OCI-LY7 (cell line): Measurements from ENCODE around the gene RNASEH1. TPM values are rescaled to one million over a fixed set of nuclear protein-coding genes. Genes with fewer than 3 reads are reported as not detected.

ENCODE experiments used
- BruUV-seq: library from RNA; stranded (reverse); fragments of 400-500 nt; replicated peaks from 2 replicates; lab custom pipeline; 2021; lab: Mats Ljungman, UMichigan
- CTCF ChIA-PET: fragments of 300-600 bp; sonication (Branson Sonifier 250); formaldehyde crosslinking; loops from one replicate; lab custom pipeline; 2022; ENCODE audit warnings: antibody characterized with exemption; ENCODE audit not compliant: unreplicated experiment; lab: Charles Lee
- POLR2A ChIA-PET: fragments of 300-600 bp; sonication (Branson Sonifier 250); formaldehyde crosslinking; loops from one replicate; lab custom pipeline; 2022; ENCODE audit warnings: antibody characterized with exemption; lab: Charles Lee
- DNase-seq: peaks from one replicate; pipeline ENCODE4 v3.0.0-alpha.2; 2015; ENCODE audit warnings: low spot score
- H2AFZ ChIP-seq: fragments of 200-600 bp; sonication (generic), shearing (Covaris generic); 2 replicates; pipeline ENCODE4 v1.6.1; 2014; ENCODE audit warnings: mild to moderate bottlenecking, antibody characterized with exemption, low read length, moderate library complexity
- H3K27ac ChIP-seq: fragments of 200-600 bp; sonication (generic); 2 replicates; pipeline ENCODE4 v1.5.1; 2014; ENCODE audit warnings: mixed run types, low read depth, mild to moderate bottlenecking, moderate library complexity, low read length, inconsistent platforms; ENCODE audit not compliant: poor library complexity, severe bottlenecking
- H3K36me3 ChIP-seq: fragments of 200-600 bp; sonication (generic); 2 replicates; pipeline ENCODE4 v1.6.1; 2014; ENCODE audit warnings: mild to moderate bottlenecking, antibody characterized with exemption, low read length, moderate library complexity, mixed read lengths; ENCODE audit not compliant: insufficient read depth
- H3K4me1 ChIP-seq: fragments of 200-600 bp; sonication (generic); 2 replicates; pipeline ENCODE4 v1.5.1; 2014; ENCODE audit warnings: mild to moderate bottlenecking, low read length; ENCODE audit not compliant: insufficient read depth, poor library complexity, severe bottlenecking
- H3K4me2 ChIP-seq: fragments of 200-600 bp; sonication (generic); 2 replicates; pipeline ENCODE4 v1.6.1; 2014; ENCODE audit warnings: mild to moderate bottlenecking, low read length
- H3K4me3 ChIP-seq: fragments of 200-600 bp; sonication (generic); 2 replicates; pipeline ENCODE4 v1.5.1; 2014; ENCODE audit warnings: mild to moderate bottlenecking, low read depth, low read length; ENCODE audit not compliant: poor library complexity, severe bottlenecking
- H3K79me2 ChIP-seq: fragments of 200-600 bp; sonication (generic); 2 replicates; pipeline ENCODE4 v1.6.1; 2016; ENCODE audit warnings: low read depth, mild to moderate bottlenecking, low read length, moderate library complexity, mixed read lengths; ENCODE audit not compliant: insufficient read depth
- H3K9me2 ChIP-seq: fragments of 200-600 bp; sonication (generic); 2 replicates; pipeline ENCODE4 v1.6.1; 2016; ENCODE audit warnings: mild to moderate bottlenecking, low read length, mixed read lengths; ENCODE audit not compliant: insufficient read depth
- H3K9me3 ChIP-seq: fragments of 200-600 bp; sonication (generic); 2 replicates; pipeline ENCODE4 v1.6.1; 2014; ENCODE audit warnings: mild to moderate bottlenecking, mixed run types, low read length, mixed read lengths
- H4K20me1 ChIP-seq: fragments of 200-600 bp; sonication (generic); 2 replicates; pipeline ENCODE4 v1.6.1; 2014; ENCODE audit warnings: mild to moderate bottlenecking, antibody characterized with exemption, low read length, moderate library complexity, mixed read lengths; ENCODE audit not compliant: insufficient read depth
- CTCF ChIP-seq: fragments of 200-600 bp; sonication (generic); conservative IDR thresholded peaks from 2 replicates; pipeline ENCODE4 v1.5.1; 2014; ENCODE audit warnings: mild to moderate bottlenecking, antibody characterized with exemption, low read length, moderate library complexity, mixed read lengths
- EZH2phosphoT487 ChIP-seq: fragments of 200-600 bp; sonication (generic); IDR thresholded peaks from 2 replicates; pipeline ENCODE4 v1.6.1; 2018; ENCODE audit warnings: low read depth, borderline replicate concordance, mild to moderate bottlenecking, mixed run types, antibody characterized with exemption, low read length, moderate library complexity, mixed read lengths
- intact Hi-C: fragments of 100-400 bp; cut with micrococcal nuclease; formaldehyde crosslinking; loops from one replicate; pipeline ENCODE4 v1.10.0; 2022; ENCODE audit not compliant: unreplicated experiment
- total RNA-seq, 2 experiments: library from RNA; depleted of rRNA in 1 of 2; stranded (reverse); fragments of >200 nt in 1 of 2; shearing (Covaris generic) in 1 of 2; gene quantifications; 2 replicates each; pipeline ENCODE4 v1.2.3, GENCODE V29; 2014 to 2022

The RNASEH1 gene
- total RNA-seq, 2 experiments from 2014 or later = 35.7 to 48.2 TPM

GRCh38 chr2:3536682-3537632, 21.2 kb downstream of the RNASEH1 start:
- Histone ChIP-seq H2AFZ (peak overlapping the region; percentile 64; the same call in 1 of the 2 replicates), H3K27ac (peak overlapping the region; percentile 34), H3K4me2 (peak overlapping the region; percentile 78), H3K9me2 (no peaks in the 10 kb centered on the region), H3K36me3 (peaks cover 51% of the 10 kb centered on the region), H3K4me1 (peaks cover 20% of the 10 kb centered on the region), H3K9me3 (peaks cover 17% of the 10 kb centered on the region), H4K20me1 (no peaks in the 10 kb centered on the region), H3K79me2 (peaks cover 3% of the 10 kb centered on the region; the same call in 1 of the 2 replicates), H3K4me3 (peak overlapping the region; percentile 70)
- POLR2A ChIA-PET = interaction anchor here (1.1 kb wide), 1 partner anchor 23 kb away, joined by 3 read pairs; no protein-coding TSS in a partner anchor
- BruUV-seq = no TSS peak
- CTCF ChIA-PET = no interaction called here
- peak; percentile 83 for DNase-seq
- intact Hi-C loops = loop anchor here (5.0 kb wide), 1 partner anchor 115 kb away; no protein-coding TSS in a partner anchor
- TF ChIP-seq CTCF (peak; percentile 84), EZH2phosphoT487 (no peak)

GRCh38 chr2:3535794-3536681, 22.1 kb downstream of the RNASEH1 start:
- ChIA-PET CTCF (no interaction called here), POLR2A (interaction anchor here (0.6 to 1.1 kb wide), 3 partner anchors 21 to 644 kb away, joined by 3 to 5 read pairs (median 3); no protein-coding TSS in a partner anchor)
- H3K4me2 ChIP-seq = peak overlapping the region; percentile 78
- H3K4me3 ChIP-seq = peak overlapping the region; percentile 70
- H4K20me1 ChIP-seq = no peaks in the 10 kb centered on the region
- TF ChIP-seq CTCF (peak; percentile 48; the same call in 1 of the 2 replicates), EZH2phosphoT487 (no peak)
- H3K4me1 ChIP-seq = peaks cover 20% of the 10 kb centered on the region
- DNase-seq = peak; percentile 45
- H3K27ac ChIP-seq = peak overlapping the region; percentile 34
- H3K9me2 ChIP-seq = no peaks in the 10 kb centered on the region
- intact Hi-C loops = loop anchor here (5.0 kb wide), 1 partner anchor 116 kb away; no protein-coding TSS in a partner anchor
- no peaks in the 10 kb centered on the region for H3K79me2 ChIP-seq
- H3K36me3 ChIP-seq = peaks cover 46% of the 10 kb centered on the region
- peaks cover 17% of the 10 kb centered on the region for H3K9me3 ChIP-seq
- H2AFZ ChIP-seq = peak overlapping the region; percentile 64; the same call in 1 of the 2 replicates
- TSS peak; percentile 23 for BruUV-seq
